ENCODE data around the gene ERAP2.

The ERAP2 gene

GRCh38 chr5:96896806-96897205 is 20.5 kb downstream of the ERAP2 start:
- H3K36me3 ChIP-seq (ENCODE audit: control insufficient read depth, insufficient read depth, low read length): no peaks in the 10 kb centered on the region
- no peak overlapping the region for H3K27ac ChIP-seq (ENCODE audit: low read depth, low read length, severe bottlenecking)
- no peaks in the 10 kb centered on the region for H3K9me3 ChIP-seq (ENCODE audit: control insufficient read depth, low read length)
- H3K4me1 ChIP-seq (ENCODE audit: control insufficient read depth, insufficient read depth, low read length, poor library complexity, severe bottlenecking): peaks cover 7% of the 10 kb centered on the region
- H3K4me3 ChIP-seq (ENCODE audit: extremely low read depth, insufficient read depth, low read length, poor library complexity, severe bottlenecking): no peak overlapping the region
- 30 to 80% methylated on average over 1 to 2 of the region's 3 CpGs for WGBS, 2 experiments (ENCODE audit: insufficient coverage in 2 of 2)

- WGBS, 2 experiments (ENCODE audit: insufficient coverage in 2 of 2): 76 to 80% methylated on average over 5 of the region's 6 CpGs
- Histone ChIP-seq H3K4me3 (ENCODE audit: extremely low read depth, insufficient read depth, low read length, poor library complexity, severe bottlenecking) (no peak overlapping the region), H3K4me1 (ENCODE audit: control insufficient read depth, insufficient read depth, low read length, poor library complexity, severe bottlenecking) (peaks cover 2% of the 10 kb centered on the region), H3K36me3 (ENCODE audit: control insufficient read depth, insufficient read depth, low read length) (no peaks in the 10 kb centered on the region), H3K9me3 (ENCODE audit: control insufficient read depth, low read length) (no peaks in the 10 kb centered on the region), H3K27ac (ENCODE audit: low read depth, low read length, severe bottlenecking) (no peak overlapping the region)
Measured at GRCh38 chr5:96901384-96901783, 25.1 kb downstream of the ERAP2 start.

GRCh38 chr5:96901841-96902240 is 25.5 kb downstream of the ERAP2 start:
- Histone ChIP-seq H3K36me3 (ENCODE audit: control insufficient read depth, insufficient read depth, low read length) (no peaks in the 10 kb centered on the region), H3K4me3 (ENCODE audit: extremely low read depth, insufficient read depth, low read length, poor library complexity, severe bottlenecking) (no peak overlapping the region), H3K9me3 (ENCODE audit: control insufficient read depth, low read length) (no peaks in the 10 kb centered on the region), H3K27ac (ENCODE audit: low read depth, low read length, severe bottlenecking) (no peak overlapping the region), H3K4me1 (ENCODE audit: control insufficient read depth, insufficient read depth, low read length, poor library complexity, severe bottlenecking) (peaks cover 2% of the 10 kb centered on the region)
- WGBS, 2 experiments (ENCODE audit: insufficient coverage in 2 of 2): 100% methylated on average over 1 of the region's 1 CpG

GRCh38 chr5:96902876-96903275 is 26.6 kb downstream of the ERAP2 start:
- Histone ChIP-seq H3K4me1 (ENCODE audit: control insufficient read depth, insufficient read depth, low read length, poor library complexity, severe bottlenecking) (peaks cover 2% of the 10 kb centered on the region), H3K36me3 (ENCODE audit: control insufficient read depth, insufficient read depth, low read length) (no peaks in the 10 kb centered on the region), H3K9me3 (ENCODE audit: control insufficient read depth, low read length) (no peaks in the 10 kb centered on the region), H3K27ac (ENCODE audit: low read depth, low read length, severe bottlenecking) (no peak overlapping the region), H3K4me3 (ENCODE audit: extremely low read depth, insufficient read depth, low read length, poor library complexity, severe bottlenecking) (no peak overlapping the region)
- WGBS, 2 experiments (ENCODE audit: insufficient coverage in 2 of 2): 92 to 100% methylated on average over 2 of the region's 3 CpGs

- Histone ChIP-seq H3K27ac (ENCODE audit: low read depth, low read length, severe bottlenecking) (no peak overlapping the region), H3K4me3 (ENCODE audit: extremely low read depth, insufficient read depth, low read length, poor library complexity, severe bottlenecking) (no peak overlapping the region), H3K36me3 (ENCODE audit: control insufficient read depth, insufficient read depth, low read length) (no peaks in the 10 kb centered on the region), H3K4me1 (ENCODE audit: control insufficient read depth, insufficient read depth, low read length, poor library complexity, severe bottlenecking) (peaks cover 2% of the 10 kb centered on the region), H3K9me3 (ENCODE audit: control insufficient read depth, low read length) (no peaks in the 10 kb centered on the region)
- WGBS, 2 experiments (ENCODE audit: insufficient coverage in 2 of 2): 100% methylated on average over 1 of the region's 2 CpGs; no CpG with 5 or more reads in 1 of the 2 experiments
Measured at GRCh38 chr5:96903300-96903699, 27.0 kb downstream of the ERAP2 start.

GRCh38 chr5:96904054-96904931 is 28.0 kb downstream of the ERAP2 start:
- Histone ChIP-seq H3K27ac (ENCODE audit: low read depth, low read length, severe bottlenecking) (no peak overlapping the region), H3K36me3 (ENCODE audit: control insufficient read depth, insufficient read depth, low read length) (no peaks in the 10 kb centered on the region), H3K9me3 (ENCODE audit: control insufficient read depth, low read length) (no peaks in the 10 kb centered on the region), H3K4me3 (ENCODE audit: extremely low read depth, insufficient read depth, low read length, poor library complexity, severe bottlenecking) (no peak overlapping the region), H3K4me1 (ENCODE audit: control insufficient read depth, insufficient read depth, low read length, poor library complexity, severe bottlenecking) (peaks cover 2% of the 10 kb centered on the region)
- WGBS, 2 experiments (ENCODE audit: insufficient coverage in 2 of 2): 100% methylated on average over 1 of the region's 3 CpGs; no CpG with 5 or more reads in 1 of the 2 experiments

- WGBS, 2 experiments (ENCODE audit: insufficient coverage in 2 of 2): 88 to 92% methylated on average over 2 of the region's 3 CpGs
- H3K9me3 ChIP-seq (ENCODE audit: control insufficient read depth, low read length): no peaks in the 10 kb centered on the region
Measured at GRCh38 chr5:96905864-96906263, 29.6 kb downstream of the ERAP2 start.

GRCh38 chr5:96909003-96909402 is 32.7 kb downstream of the ERAP2 start:
- WGBS, 2 experiments (ENCODE audit: insufficient coverage in 2 of 2): 100% methylated on average over 3 of the region's 4 CpGs; no CpG with 5 or more reads in 1 of the 2 experiments
- H3K4me1 ChIP-seq (ENCODE audit: control insufficient read depth, insufficient read depth, low read length, poor library complexity, severe bottlenecking): no peaks in the 10 kb centered on the region
- no peaks in the 10 kb centered on the region for H3K9me3 ChIP-seq (ENCODE audit: control insufficient read depth, low read length)
- H3K4me3 ChIP-seq (ENCODE audit: extremely low read depth, insufficient read depth, low read length, poor library complexity, severe bottlenecking): no peak overlapping the region
- H3K36me3 ChIP-seq (ENCODE audit: control insufficient read depth, insufficient read depth, low read length): no peaks in the 10 kb centered on the region
- H3K27ac ChIP-seq (ENCODE audit: low read depth, low read length, severe bottlenecking): no peak overlapping the region

More at GRCh38 chr5:96905864-96906263, 29.6 kb downstream of the ERAP2 start:
- H3K27ac ChIP-seq (ENCODE audit: low read depth, low read length, severe bottlenecking): no peak overlapping the region
- H3K4me1 ChIP-seq (ENCODE audit: control insufficient read depth, insufficient read depth, low read length, poor library complexity, severe bottlenecking): peaks cover 2% of the 10 kb centered on the region
- no peak overlapping the region for H3K4me3 ChIP-seq (ENCODE audit: extremely low read depth, insufficient read depth, low read length, poor library complexity, severe bottlenecking)
- no peaks in the 10 kb centered on the region for H3K36me3 ChIP-seq (ENCODE audit: control insufficient read depth, insufficient read depth, low read length)

- Histone ChIP-seq H3K4me1 (ENCODE audit: control insufficient read depth, insufficient read depth, low read length, poor library complexity, severe bottlenecking) (no peaks in the 10 kb centered on the region), H3K4me3 (ENCODE audit: extremely low read depth, insufficient read depth, low read length, poor library complexity, severe bottlenecking) (no peak overlapping the region), H3K36me3 (ENCODE audit: control insufficient read depth, insufficient read depth, low read length) (no peaks in the 10 kb centered on the region), H3K27ac (ENCODE audit: low read depth, low read length, severe bottlenecking) (no peak overlapping the region), H3K9me3 (ENCODE audit: control insufficient read depth, low read length) (no peaks in the 10 kb centered on the region)
- whole genome bisulfite sequencing, 2 experiments (ENCODE audit: insufficient coverage in 2 of 2): 94 to 95% methylated on average over 4 of the region's 4 CpGs
Measured at GRCh38 chr5:96909435-96909834, 33.1 kb downstream of the ERAP2 start.

GRCh38 chr5:96911139-96911538 is 34.8 kb downstream of the ERAP2 start:
- Histone ChIP-seq H3K4me1 (ENCODE audit: control insufficient read depth, insufficient read depth, low read length, poor library complexity, severe bottlenecking) (no peaks in the 10 kb centered on the region), H3K36me3 (ENCODE audit: control insufficient read depth, insufficient read depth, low read length) (no peaks in the 10 kb centered on the region), H3K4me3 (ENCODE audit: extremely low read depth, insufficient read depth, low read length, poor library complexity, severe bottlenecking) (no peak overlapping the region), H3K9me3 (ENCODE audit: control insufficient read depth, low read length) (no peaks in the 10 kb centered on the region), H3K27ac (ENCODE audit: low read depth, low read length, severe bottlenecking) (no peak overlapping the region)
- WGBS, 2 experiments (ENCODE audit: insufficient coverage in 2 of 2): no CpG with 5 or more reads among the region's 2 CpGs

- Histone ChIP-seq H3K9me3 (ENCODE audit: control insufficient read depth, low read length) (no peaks in the 10 kb centered on the region), H3K36me3 (ENCODE audit: control insufficient read depth, insufficient read depth, low read length) (no peaks in the 10 kb centered on the region), H3K27ac (ENCODE audit: low read depth, low read length, severe bottlenecking) (no peak overlapping the region), H3K4me3 (ENCODE audit: extremely low read depth, insufficient read depth, low read length, poor library complexity, severe bottlenecking) (no peak overlapping the region), H3K4me1 (ENCODE audit: control insufficient read depth, insufficient read depth, low read length, poor library complexity, severe bottlenecking) (no peaks in the 10 kb centered on the region)
- WGBS, 2 experiments (ENCODE audit: insufficient coverage in 2 of 2): 100% methylated on average over 2 of the region's 2 CpGs
Measured at GRCh38 chr5:96913233-96913632, 36.9 kb downstream of the ERAP2 start.

Measured in mesodermal cell (in vitro differentiated cells).